Mesenchymal stem cell (in vitro differentiated cells and primary cell): Measurements from ENCODE around the gene GATB.

Experiments used
- DNase-seq: peaks from one replicate; pipeline ENCODE4 v3.0.0-alpha.2; 2013
- H2AFZ ChIP-seq: one replicate; pipeline ENCODE4 v1.6.1; 2013; ENCODE audit warnings: low read depth, mild to moderate bottlenecking, control low read depth, inconsistent platforms, low read length, moderate library complexity
- H2AK5ac ChIP-seq: 2 replicates; pipeline ENCODE4 v1.6.1; 2013; ENCODE audit warnings: low read length, moderate library complexity, mild to moderate bottlenecking, inconsistent platforms; ENCODE audit not compliant: severe bottlenecking
- H2BK120ac ChIP-seq: one replicate; pipeline ENCODE4 v1.6.1; 2013; ENCODE audit warnings: low read depth, mild to moderate bottlenecking, inconsistent platforms, low read length, moderate library complexity
- H2BK12ac ChIP-seq, 2 experiments: one replicate each; pipeline ENCODE4 v1.6.1; 2013; ENCODE audit warnings: inconsistent platforms in 2 of 2, low read length in 2 of 2, mild to moderate bottlenecking in 2 of 2, moderate library complexity in 2 of 2, control low read depth in 1 of 2
- H2BK15ac ChIP-seq: one replicate; pipeline ENCODE4 v1.6.1; 2013; ENCODE audit warnings: mild to moderate bottlenecking, low read depth, inconsistent platforms; ENCODE audit not compliant: poor library complexity, severe bottlenecking
- H2BK5ac ChIP-seq: 2 replicates; pipeline ENCODE4 v1.6.1; 2013; ENCODE audit warnings: low read depth, mild to moderate bottlenecking, low read length, control low read depth, inconsistent platforms; ENCODE audit not compliant: poor library complexity, severe bottlenecking
- H3K14ac ChIP-seq, 2 experiments: one replicate each; pipeline ENCODE4 v1.6.1; 2013; ENCODE audit warnings: inconsistent platforms in 2 of 2, low read length in 2 of 2, control low read depth in 1 of 2, mild to moderate bottlenecking in 1 of 2, moderate library complexity in 1 of 2
- H3K18ac ChIP-seq, 2 experiments: one replicate each; pipeline ENCODE4 v1.6.1; 2013; ENCODE audit warnings: inconsistent platforms in 2 of 2, low read length in 2 of 2, control low read depth in 1 of 2, low read depth in 1 of 2, mild to moderate bottlenecking in 1 of 2
- H3K23ac ChIP-seq, 2 experiments: one replicate each; pipeline ENCODE4 v1.6.1; 2013; ENCODE audit warnings: inconsistent platforms in 2 of 2, low read length in 2 of 2, mild to moderate bottlenecking in 2 of 2, moderate library complexity in 2 of 2, control low read depth in 1 of 2
- H3K27ac ChIP-seq: 2 replicates; pipeline ENCODE4 v1.5.1; 2013; ENCODE audit warnings: mild to moderate bottlenecking, moderate library complexity, low read length, control low read depth, inconsistent platforms; ENCODE audit not compliant: poor library complexity, severe bottlenecking
- H3K27me3 ChIP-seq, 2 experiments: 2 replicates each; pipeline versions ENCODE4 v1.6.1 to v1.7.0; 2013; ENCODE audit warnings: low read length in 2 of 2, mild to moderate bottlenecking in 2 of 2, moderate library complexity in 2 of 2, control low read depth in 1 of 2, inconsistent platforms in 1 of 2; ENCODE audit not compliant: control insufficient read depth in 1 of 2, insufficient read depth in 1 of 2
- H3K36me3 ChIP-seq, 2 experiments: 2 replicates each; pipeline versions ENCODE4 v1.6.1 to v1.7.0; 2013; ENCODE audit warnings: low read length in 2 of 2, control low read depth in 1 of 2, inconsistent platforms in 1 of 2, low read depth in 1 of 2, mild to moderate bottlenecking in 1 of 2; ENCODE audit not compliant: insufficient read depth in 2 of 2, control insufficient read depth in 1 of 2
- H3K4ac ChIP-seq, 2 experiments: one replicate each; pipeline ENCODE4 v1.6.1; 2013; ENCODE audit warnings: inconsistent platforms in 2 of 2, low read length in 2 of 2, mild to moderate bottlenecking in 2 of 2, moderate library complexity in 2 of 2, control low read depth in 1 of 2, low read depth in 1 of 2
- H3K4me1 ChIP-seq: 2 replicates; pipeline ENCODE4 v1.6.1; 2013; ENCODE audit warnings: low read depth, low read length, control low read depth; ENCODE audit not compliant: control insufficient read depth, insufficient read depth
- H3K4me2 ChIP-seq: 2 replicates; pipeline ENCODE4 v1.6.1; 2013; ENCODE audit warnings: low read length, mild to moderate bottlenecking, inconsistent platforms; ENCODE audit not compliant: poor library complexity, severe bottlenecking
- H3K4me3 ChIP-seq, 2 experiments: 2 replicates each; pipeline versions ENCODE4 v1.5.1 to v1.7.0; 2013; ENCODE audit warnings: low read length in 2 of 2, mild to moderate bottlenecking in 2 of 2, control low read depth in 1 of 2, low read depth in 1 of 2; ENCODE audit not compliant: insufficient read depth in 1 of 2
- H3K79me1 ChIP-seq: replicated peaks from 2 replicates; pipeline ENCODE4 v1.6.1; 2013; ENCODE audit warnings: mild to moderate bottlenecking, control low read depth, low read length, inconsistent platforms; ENCODE audit not compliant: poor library complexity, severe bottlenecking
- H3K9ac ChIP-seq: 2 replicates; pipeline ENCODE4 v1.7.0; 2013; ENCODE audit warnings: mild to moderate bottlenecking, low read length, moderate library complexity
- H3K9me3 ChIP-seq: 2 replicates; pipeline ENCODE4 v1.7.0; 2013; ENCODE audit warnings: mild to moderate bottlenecking, low read length; ENCODE audit not compliant: control insufficient read depth
- H4K8ac ChIP-seq: one replicate; pipeline ENCODE4 v1.6.1; 2013; ENCODE audit warnings: inconsistent platforms, mild to moderate bottlenecking, low read length, moderate library complexity
- H4K91ac ChIP-seq: one replicate; pipeline ENCODE4 v1.6.1; 2013; ENCODE audit warnings: mild to moderate bottlenecking, low read length, inconsistent platforms
- WGBS: methylation state at CpG from one replicate; pipeline ENCODE4 v1.1.7; 2013; ENCODE audit warnings: mixed read lengths; 5-methylcytosine and 5-hydroxymethylcytosine counted together

GATB gene

GRCh38 chr4:151644622-151645021, 116.2 kb downstream of the GATB start:
- Histone ChIP-seq H3K4me1 (peaks cover 3% of the 10 kb centered on the region), H3K36me3 (peaks cover 0 to 8% of the 10 kb centered on the region in 2 experiments), H2AFZ (no peak overlapping the region), H2BK15ac (no peak overlapping the region), H2AK5ac (no peak overlapping the region), H3K4me3 (no peak overlapping the region), H3K9ac (no peak overlapping the region), H3K27ac (no peak overlapping the region), H2BK12ac (peak overlapping the region in 1 of 2 experiments; percentile 42), H2BK5ac (no peak overlapping the region), H4K8ac (no peak overlapping the region), H3K4me2 (no peak overlapping the region), H2BK120ac (no peak overlapping the region), H3K23ac (peak overlapping the region in 1 of 2 experiments; percentile 89), H3K18ac (peak overlapping the region in 1 of 2 experiments; percentile 56), H3K27me3 (no peaks in the 10 kb centered on the region), H3K4ac (no peak overlapping the region), H3K9me3 (no peaks in the 10 kb centered on the region), H3K14ac (no peak overlapping the region), H3K79me1 (no peaks in the 10 kb centered on the region), H4K91ac (no peak overlapping the region)
- DNase-seq, result peak; percentile 18
- 50% methylated on average over 3 of the region's 3 CpGs for WGBS

- no peak overlapping the region for H3K4ac ChIP-seq
- no peak overlapping the region for H2BK15ac ChIP-seq
- no peak overlapping the region for H4K8ac ChIP-seq
- H3K36me3 ChIP-seq, result peaks cover 0 to 4% of the 10 kb centered on the region in 2 experiments
- no peak overlapping the region for H3K4me2 ChIP-seq
- no peak overlapping the region for H4K91ac ChIP-seq
- H2AFZ ChIP-seq, result no peak overlapping the region
- H3K14ac ChIP-seq, result no peak overlapping the region
- no peak overlapping the region for H2AK5ac ChIP-seq
- H3K27ac ChIP-seq, result no peak overlapping the region
- no peak overlapping the region for H3K23ac ChIP-seq
- H3K18ac ChIP-seq, result no peak overlapping the region
- H3K4me3 ChIP-seq, result no peak overlapping the region
- no peak overlapping the region for H2BK120ac ChIP-seq
- WGBS, result 100% methylated on average over 2 of the region's 4 CpGs
- H3K9ac ChIP-seq, result no peak overlapping the region
- no peak for DNase-seq
- H3K27me3 ChIP-seq, result no peaks in the 10 kb centered on the region
- no peaks in the 10 kb centered on the region for H3K79me1 ChIP-seq
- no peaks in the 10 kb centered on the region for H3K9me3 ChIP-seq
- no peak overlapping the region for H2BK12ac ChIP-seq
- H2BK5ac ChIP-seq, result no peak overlapping the region
- H3K4me1 ChIP-seq, result peaks cover 1% of the 10 kb centered on the region
Observed at GRCh38 chr4:151643564-151643963, 117.2 kb downstream of the GATB start.

- Histone ChIP-seq H2BK5ac (no peak overlapping the region), H2BK12ac (no peak overlapping the region), H3K9ac (no peak overlapping the region), H3K27ac (no peak overlapping the region), H3K4me1 (peaks cover 1% of the 10 kb centered on the region), H3K23ac (no peak overlapping the region), H3K27me3 (no peaks in the 10 kb centered on the region), H4K8ac (no peak overlapping the region), H3K18ac (no peak overlapping the region), H2BK15ac (no peak overlapping the region), H3K79me1 (no peaks in the 10 kb centered on the region), H3K14ac (no peak overlapping the region), H2BK120ac (no peak overlapping the region), H3K4me3 (no peak overlapping the region), H2AFZ (no peak overlapping the region), H3K36me3 (peaks cover 0 to 4% of the 10 kb centered on the region in 2 experiments), H4K91ac (no peak overlapping the region), H3K9me3 (no peaks in the 10 kb centered on the region), H2AK5ac (no peak overlapping the region), H3K4me2 (no peak overlapping the region), H3K4ac (no peak overlapping the region)
- WGBS, result 95% methylated on average over 2 of the region's 2 CpGs
- DNase-seq, result no peak
Observed at GRCh38 chr4:151641983-151642382, 118.8 kb downstream of the GATB start.

GRCh38 chr4:151641167-151641566, 119.6 kb downstream of the GATB start:
- Histone ChIP-seq H2BK5ac (no peak overlapping the region), H3K27ac (no peak overlapping the region), H3K79me1 (no peaks in the 10 kb centered on the region), H3K18ac (no peak overlapping the region), H3K4me3 (no peak overlapping the region), H3K4me1 (peaks cover 1% of the 10 kb centered on the region), H2AK5ac (no peak overlapping the region), H4K91ac (no peak overlapping the region), H2AFZ (no peak overlapping the region), H4K8ac (no peak overlapping the region), H2BK15ac (no peak overlapping the region), H3K9me3 (no peaks in the 10 kb centered on the region), H3K27me3 (no peaks in the 10 kb centered on the region), H3K4me2 (no peak overlapping the region), H3K14ac (no peak overlapping the region), H3K36me3 (peaks cover 0 to 4% of the 10 kb centered on the region in 2 experiments), H3K9ac (no peak overlapping the region), H3K23ac (no peak overlapping the region), H3K4ac (no peak overlapping the region), H2BK12ac (no peak overlapping the region), H2BK120ac (no peak overlapping the region)
- no CpG with 5 or more reads among the region's 2 CpGs for WGBS
- peak; percentile 66 for DNase-seq
